AG04449 (cell line): Measurements from ENCODE around the gene CDK12.

Source experiments
- CTCF ChIA-PET: fragments of 350-600 bp; formaldehyde crosslinking; extraction: SDS; loops from one replicate; lab custom pipeline; 2021; ENCODE audit warnings: antibody characterized with exemption; lab: Yijun Ruan, JAX
- POLR2A ChIA-PET: fragments of 400-600, 350-600 bp; formaldehyde crosslinking; extraction: SDS; loops from one replicate; lab custom pipeline; 2020; ENCODE audit warnings: antibody characterized with exemption, inconsistent platforms; lab: Yijun Ruan, JAX
- DNase-seq: peaks from one replicate; pipeline ENCODE4 v3.0.0-alpha.2; 2010; ENCODE audit warnings: low read depth, low spot score
- H3K4me3 ChIP-seq: 2 replicates; pipeline ENCODE4 v1.5.1; 2011; ENCODE audit warnings: low read depth, mild to moderate bottlenecking, control low read depth, low read length
- CTCF ChIP-seq: IDR thresholded peaks from one replicate; pipeline ENCODE4 v1.5.1; 2011; ENCODE audit warnings: mild to moderate bottlenecking, moderate library complexity, low read length, control low read depth, inconsistent platforms; ENCODE audit not compliant: insufficient read depth; ENCODE audit errors: missing control alignments

The CDK12 gene

GRCh38 chr17:39581071-39581758 lies 119.9 kb downstream of the CDK12 start:
- H3K4me3 ChIP-seq: no peak overlapping the region
- TF ChIP-seq CTCF: no peak
- POLR2A ChIA-PET: no interaction called here
- CTCF ChIA-PET: interaction anchor here (1.4 to 2.7 kb wide), 3 partner anchors 40 to 45 kb away, joined by 3 to 10 read pairs (median 7); partner anchors contain the start of gene PPP1R1B
- DNase-seq: no peak

GRCh38 chr17:39581759-39582085 lies 120.4 kb downstream of the CDK12 start:
- no peak overlapping the region for H3K4me3 ChIP-seq
- CTCF ChIA-PET: interaction anchor here (1.7 kb wide), 1 partner anchor 41 kb away, joined by 7 read pairs; no protein-coding TSS in a partner anchor
- TF ChIP-seq CTCF: no peak
- POLR2A ChIA-PET: no interaction called here
- DNase-seq: no peak

GRCh38 chr17:39582658-39583057 lies 121.4 kb downstream of the CDK12 start:
- H3K4me3 ChIP-seq: no peak overlapping the region
- ChIA-PET POLR2A (no interaction called here), CTCF (interaction anchor here (0.9 to 1.4 kb wide), 2 partner anchors 10 to 39 kb away, joined by 3 to 4 read pairs; no protein-coding TSS in a partner anchor)
- TF ChIP-seq CTCF: no peak
- DNase-seq: no peak
